Small intestine (tissue), 7 donors: ENCODE measurements around the gene CCL22. TPM values are rescaled to one million over a fixed set of nuclear protein-coding genes. Genes with fewer than 3 reads are reported as not detected.

Experiments used
- DNase-seq, 2 donors: peaks; one replicate each; pipeline versions ENCODE4 v3.0.0 to v3.0.0-alpha.2; 2013
- FAIRE-seq: peaks from 2 replicates; lab custom pipeline; 2012; peaks lifted over from hg19 to GRCh38; lab: Jason Lieb, UNC
- H3K27ac ChIP-seq, 3 donors: one replicate each; pipeline ENCODE4 v1.5.1; 2013; ENCODE audit warnings: low read length in 2 of 3, mild to moderate bottlenecking in 2 of 3, control low read depth in 1 of 3, inconsistent platforms in 1 of 3, low read depth in 1 of 3, moderate library complexity in 1 of 3
- H3K27me3 ChIP-seq, 3 donors: one replicate each; pipeline ENCODE4 v1.6.1; 2013; ENCODE audit warnings: low read length in 3 of 3, inconsistent platforms in 1 of 3; ENCODE audit not compliant: control insufficient read depth in 3 of 3, insufficient read depth in 3 of 3
- H3K36me3 ChIP-seq, 3 donors: one replicate each; pipeline ENCODE4 v1.6.1; 2013; ENCODE audit warnings: low read length in 3 of 3, inconsistent platforms in 1 of 3, low read depth in 1 of 3, mild to moderate bottlenecking in 1 of 3, moderate library complexity in 1 of 3; ENCODE audit not compliant: control insufficient read depth in 3 of 3, insufficient read depth in 2 of 3
- H3K4me1 ChIP-seq, 3 donors: one replicate each; pipeline ENCODE4 v1.6.1; 2013; ENCODE audit warnings: low read length in 2 of 3, inconsistent platforms in 1 of 3, low read depth in 1 of 3, mild to moderate bottlenecking in 1 of 3, moderate library complexity in 1 of 3; ENCODE audit not compliant: control insufficient read depth in 3 of 3, insufficient read depth in 2 of 3
- H3K4me3 ChIP-seq, 3 donors: one replicate each; pipeline ENCODE4 v1.5.1; 2013; ENCODE audit warnings: low read length in 3 of 3, control low read depth in 1 of 3, inconsistent platforms in 1 of 3, low read depth in 1 of 3, mild to moderate bottlenecking in 1 of 3, moderate library complexity in 1 of 3
- H3K9me3 ChIP-seq, 2 donors: one replicate each; pipeline ENCODE4 v1.6.1; 2013; ENCODE audit warnings: low read depth in 1 of 2, low read length in 1 of 2; ENCODE audit not compliant: control insufficient read depth in 2 of 2, insufficient read depth in 1 of 2
- WGBS, 3 donors: extraction: QIAGEN DNeasy Blood & Tissue Kit; methylation state at CpG; one replicate each; pipeline ENCODE4 v1.1.7; 2013; 5-methylcytosine and 5-hydroxymethylcytosine counted together
- polyA plus RNA-seq, 4 donors: library from polyadenylated mRNA; stranded (reverse) in 3 of 4; unstranded in 1 of 4; fragments of 200-250 nt in 3 of 4; fragments of 120-200 nt in 1 of 4; gene quantifications; one replicate each; pipeline versions ENCODE4 v1.2.1 to v1.2.3, GENCODE V29; 2013
- donor health status: healthy with polysubstance abuse.
- donor health status: control.
- donor health status: control.
- donor health status: Bipolar disorder and iron deficiency.
- donor health status: healthy.

The CCL22 gene
- polyA plus RNA-seq, 4 donors: 0.16 to 0.43 TPM; not detected in 2

- no peaks in the 10 kb centered on the region for H3K4me1 ChIP-seq
- peaks cover 0 to 5% (median 2%) of the 10 kb centered on the region in 3 donors for H3K27me3 ChIP-seq
- FAIRE-seq: no peak
- DNase-seq: no peak
- WGBS, 3 donors: 61 to 75% (median 62%) methylated on average over 5 to 6 of the region's 6 CpGs
- no peak overlapping the region for H3K27ac ChIP-seq
- H3K4me3 ChIP-seq: no peak overlapping the region
- no peaks in the 10 kb centered on the region for H3K9me3 ChIP-seq
- no peaks in the 10 kb centered on the region for H3K36me3 ChIP-seq
Observed at GRCh38 chr16:57352636-57353047, 5.9 kb upstream of the CCL22 start.

DNA sequence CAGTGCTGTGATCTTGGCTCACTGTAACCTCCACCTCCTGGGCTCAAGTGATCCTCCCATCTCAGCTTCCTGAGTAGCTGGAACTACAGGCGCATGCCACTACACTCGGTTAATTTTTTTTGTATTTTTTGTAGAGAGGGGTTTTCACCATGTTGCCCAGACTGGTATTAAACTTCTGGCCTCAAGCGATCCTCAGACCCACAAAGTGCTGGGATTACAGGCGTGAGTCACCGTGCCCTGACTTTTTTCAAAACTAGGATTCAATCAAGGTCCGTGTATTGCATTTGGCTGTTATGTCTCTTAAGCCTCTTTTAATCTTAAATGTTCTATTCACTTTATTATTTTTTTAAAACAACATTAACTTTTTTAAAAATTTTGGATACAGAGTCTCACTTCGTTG lies 4.3 kb upstream of the CCL22 start:
- Histone ChIP-seq H3K36me3 (no peaks in the 10 kb centered on the region), H3K4me1 (no peaks in the 10 kb centered on the region), H3K4me3 (no peak overlapping the region), H3K9me3 (no peaks in the 10 kb centered on the region), H3K27ac (no peak overlapping the region), H3K27me3 (peaks cover 0 to 2% (median 0%) of the 10 kb centered on the region in 3 donors)
- no peak for DNase-seq
- WGBS, 3 donors: 81 to 91% (median 90%) methylated on average over 7 of the region's 7 CpGs
- no peak for FAIRE-seq

GRCh38 chr16:57355898-57356414 lies 2.6 kb upstream of the CCL22 start:
- H3K9me3 ChIP-seq: no peaks in the 10 kb centered on the region
- no peaks in the 10 kb centered on the region for H3K4me1 ChIP-seq
- no peaks in the 10 kb centered on the region for H3K27me3 ChIP-seq
- no peaks in the 10 kb centered on the region for H3K36me3 ChIP-seq
- H3K27ac ChIP-seq: no peak overlapping the region
- no peak for FAIRE-seq
- 88 to 94% (median 89%) methylated on average over 5 of the region's 5 CpGs for WGBS, 3 donors
- no peak for DNase-seq
- H3K4me3 ChIP-seq: no peak overlapping the region

GRCh38 chr16:57356547-57356946 lies 2.0 kb upstream of the CCL22 start:
- Histone ChIP-seq H3K4me1 (no peaks in the 10 kb centered on the region), H3K36me3 (no peaks in the 10 kb centered on the region), H3K27ac (no peak overlapping the region), H3K27me3 (no peaks in the 10 kb centered on the region), H3K9me3 (no peaks in the 10 kb centered on the region), H3K4me3 (no peak overlapping the region)
- FAIRE-seq (no peak), DNase-seq (no peak)
- 82 to 93% (median 91%) methylated on average over 4 of the region's 4 CpGs for WGBS, 3 donors

- Histone ChIP-seq H3K9me3 (no peaks in the 10 kb centered on the region), H3K27ac (no peak overlapping the region), H3K4me3 (no peak overlapping the region), H3K4me1 (no peaks in the 10 kb centered on the region), H3K27me3 (no peaks in the 10 kb centered on the region), H3K36me3 (no peaks in the 10 kb centered on the region)
- 79 to 91% (median 86%) methylated on average over 9 of the region's 9 CpGs for WGBS, 3 donors
- FAIRE-seq: no peak
- DNase-seq: no peak
Observed at GRCh38 chr16:57357330-57358085, 1.1 kb upstream of the CCL22 start.

- H3K4me1 ChIP-seq: no peaks in the 10 kb centered on the region
- DNase-seq (no peak), FAIRE-seq (no peak)
- no peaks in the 10 kb centered on the region for H3K27me3 ChIP-seq
- no peak overlapping the region for H3K27ac ChIP-seq
- no peak overlapping the region for H3K4me3 ChIP-seq
- no peaks in the 10 kb centered on the region for H3K36me3 ChIP-seq
- 76 to 86% (median 82%) methylated on average over 7 of the region's 7 CpGs for WGBS, 3 donors
- no peaks in the 10 kb centered on the region for H3K9me3 ChIP-seq
Observed at GRCh38 chr16:57358086-57358420, 530 bp upstream of the CCL22 start.

DNA sequence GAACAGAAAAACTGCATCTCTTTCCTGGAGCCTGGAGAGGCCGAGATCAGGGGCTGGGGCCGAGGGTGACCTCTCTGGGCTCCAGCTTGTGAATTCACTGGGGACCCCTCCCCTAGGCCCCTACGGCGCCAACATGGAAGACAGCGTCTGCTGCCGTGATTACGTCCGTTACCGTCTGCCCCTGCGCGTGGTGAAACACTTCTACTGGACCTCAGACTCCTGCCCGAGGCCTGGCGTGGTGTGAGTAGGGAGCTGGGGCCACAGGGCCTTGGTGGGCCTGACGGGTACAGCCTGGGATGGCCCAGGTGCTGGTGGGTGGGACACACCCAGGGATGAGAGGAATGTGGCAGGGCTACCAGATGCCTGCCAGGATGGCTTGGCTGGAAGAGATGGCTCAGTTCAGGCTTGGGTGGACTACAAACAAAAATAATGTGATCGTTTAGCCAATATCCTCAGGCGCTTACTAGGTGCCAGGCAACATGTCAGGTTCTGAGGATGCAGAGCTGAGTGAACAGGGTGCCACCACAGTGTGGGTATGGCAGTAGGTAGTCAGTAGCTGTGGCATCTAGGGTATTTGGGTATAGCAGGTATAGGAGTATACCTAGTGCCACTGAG lies 1.8 kb downstream of the CCL22 start:
- Histone ChIP-seq H3K4me3 (no peak overlapping the region), H3K27ac (no peak overlapping the region), H3K4me1 (no peaks in the 10 kb centered on the region), H3K27me3 (no peaks in the 10 kb centered on the region), H3K9me3 (no peaks in the 10 kb centered on the region), H3K36me3 (no peaks in the 10 kb centered on the region)
- FAIRE-seq: no peak
- no peak for DNase-seq
- 87 to 94% (median 94%) methylated on average over 16 of the region's 16 CpGs for WGBS, 3 donors

- no peak for FAIRE-seq
Observed at GRCh38 chr16:57361404-57361803, 2.8 kb downstream of the CCL22 start.

More at GRCh38 chr16:57361404-57361803, 2.8 kb downstream of the CCL22 start:
- Histone ChIP-seq H3K27me3 (no peaks in the 10 kb centered on the region), H3K9me3 (no peaks in the 10 kb centered on the region), H3K4me1 (peaks cover 0 to 5% (median 0%) of the 10 kb centered on the region in 3 donors), H3K4me3 (no peak overlapping the region), H3K36me3 (no peaks in the 10 kb centered on the region), H3K27ac (no peak overlapping the region)
- DNase-seq: no peak
- 21 to 56% (median 37%) methylated on average over 4 of the region's 4 CpGs for WGBS, 3 donors
